HCT116 (cell line): Measurements from ENCODE around the gene OR8H1. TPM values are rescaled to one million over a fixed set of nuclear protein-coding genes. Genes with fewer than 3 reads are reported as not detected.

ENCODE experiments used
- ATAC-seq: fragments of 200-7000 bp; cut with Tn5 transposase; 2 replicates; pipeline ENCODE4 v1.9.1; 2020; ENCODE audit warnings: mild to moderate bottlenecking, moderate library complexity
- BruUV-seq: library from RNA; stranded (reverse); fragments of 400-500 nt; replicated peaks from 2 replicates; lab custom pipeline; 2021; lab: Mats Ljungman, UMichigan
- CTCF ChIA-PET: fragments of 300-600 bp; sonication (Branson Sonifier 250); formaldehyde crosslinking; loops from one replicate; lab custom pipeline; 2021; ENCODE audit warnings: antibody characterized with exemption; lab: Charles Lee
- POLR2A ChIA-PET: fragments of 300-600, 350-600 bp; sonication (Branson Sonifier 250); formaldehyde crosslinking; loops from one replicate; lab custom pipeline; 2021; ENCODE audit warnings: antibody characterized with exemption; lab: Charles Lee
- RAD21 ChIA-PET, 2 experiments: fragments of 300-600 bp; sonication (Branson Sonifier 250); formaldehyde crosslinking; loops; one replicate each; lab custom pipeline; 2023; ENCODE audit warnings: low total read pairs in 2 of 2; ENCODE audit not compliant: uncharacterized antibody in 2 of 2, unreplicated experiment in 2 of 2, low non-redundant PET in 1 of 2; lab: Charles Lee
- DNase-seq: peaks from one replicate; pipeline ENCODE4 v3.0.0-alpha.2; 2010; ENCODE audit warnings: low read depth, low spot score
- H2AFZ ChIP-seq: fragments of 200-600 bp; shearing (Covaris generic), sonication (generic); 2 replicates; pipeline ENCODE4 v1.6.1; 2017; ENCODE audit warnings: low read depth, mixed run types, mixed read lengths, antibody characterized with exemption, low read length; ENCODE audit not compliant: poor library complexity, severe bottlenecking
- H3K27ac ChIP-seq: 2 replicates; pipeline ENCODE4 v1.5.1; 2012; ENCODE audit warnings: low read depth, low read length
- H3K27me3 ChIP-seq: fragments of 200-600 bp; sonication (generic); 2 replicates; pipeline ENCODE4 v1.6.1; 2016; ENCODE audit warnings: mixed run types, low read length, mixed read lengths; ENCODE audit not compliant: insufficient read depth
- H3K36me3 ChIP-seq, 2 experiments: fragments of 200-500 bp in 1 of 2; fragments of 200-600 bp in 1 of 2; sonication (Bioruptor generic) in 1 of 2; sonication (generic) in 1 of 2; 2 replicates each; pipeline versions ENCODE4 v1.5.1 to v1.6.1; 2014 to 2016; ENCODE audit warnings: low read length in 2 of 2, inconsistent platforms in 1 of 2, mixed read lengths in 1 of 2, mixed run types in 1 of 2; ENCODE audit not compliant: insufficient read depth in 2 of 2, control insufficient read depth in 1 of 2
- H3K4me1 ChIP-seq, 2 experiments: fragments of 200-600 bp in 1 of 2; sonication (generic) in 1 of 2; 2 replicates each; pipeline versions ENCODE4 v1.5.1 to v1.6.1; 2012 to 2017; ENCODE audit warnings: low read length in 2 of 2, inconsistent platforms in 1 of 2, mild to moderate bottlenecking in 1 of 2, mixed read lengths in 1 of 2, mixed run types in 1 of 2, moderate library complexity in 1 of 2; ENCODE audit not compliant: insufficient read depth in 2 of 2, control insufficient read depth in 1 of 2
- H3K4me2 ChIP-seq: fragments of 200-600 bp; sonication (generic); 2 replicates; pipeline ENCODE4 v1.6.1; 2017; ENCODE audit warnings: mixed run types, low read length, mixed read lengths
- H3K4me3 ChIP-seq, 2 experiments: fragments of 200-600 bp in 1 of 2; sonication (generic) in 1 of 2; replicated peaks in 1 of 2; 2 replicates each; pipeline ENCODE4 v1.5.1; 2011 to 2016; ENCODE audit warnings: low read length in 2 of 2, control low read depth in 1 of 2, low read depth in 1 of 2, mild to moderate bottlenecking in 1 of 2, mixed read lengths in 1 of 2, mixed run types in 1 of 2
- H3K79me2 ChIP-seq: fragments of 200-600 bp; sonication (generic); 2 replicates; pipeline ENCODE4 v1.6.1; 2017; ENCODE audit warnings: mild to moderate bottlenecking, mixed run types, low read length, moderate library complexity, mixed read lengths; ENCODE audit not compliant: insufficient read depth
- H3K9ac ChIP-seq: fragments of 200-600 bp; sonication (generic); 2 replicates; pipeline ENCODE4 v1.6.1; 2016; ENCODE audit warnings: low read length, mixed read lengths
- H3K9me2 ChIP-seq: fragments of 200-600 bp; sonication (generic), shearing (Covaris generic); 2 replicates; pipeline ENCODE4 v1.6.1; 2017; ENCODE audit warnings: mixed run types, mild to moderate bottlenecking, moderate library complexity; ENCODE audit not compliant: insufficient read depth
- H3K9me3 ChIP-seq, 2 experiments: fragments of 200-500 bp in 1 of 2; fragments of 200-600 bp in 1 of 2; sonication (Bioruptor generic) in 1 of 2; sonication (generic) in 1 of 2; 2 replicates each; pipeline ENCODE4 v1.6.1; 2014 to 2017; ENCODE audit warnings: low read length in 2 of 2, mixed read lengths in 2 of 2, inconsistent platforms in 1 of 2, low read depth in 1 of 2, mild to moderate bottlenecking in 1 of 2, mixed run types in 1 of 2, moderate library complexity in 1 of 2; ENCODE audit not compliant: control insufficient read depth in 1 of 2, insufficient read depth in 1 of 2
- H4K20me1 ChIP-seq: fragments of 200-600 bp; sonication (generic), shearing (Covaris generic); 2 replicates; pipeline ENCODE4 v1.6.1; 2017; ENCODE audit warnings: mixed run types, mild to moderate bottlenecking, moderate library complexity; ENCODE audit not compliant: insufficient read depth
- CBX3 ChIP-seq: IDR thresholded peaks from 2 replicates; pipeline ENCODE4 v1.6.1; 2012; ENCODE audit warnings: low read depth
- CEBPB ChIP-seq: IDR thresholded peaks from 2 replicates; pipeline ENCODE4 v1.6.1; 2012; ENCODE audit warnings: low read depth
- ELF1 ChIP-seq: IDR thresholded peaks from 2 replicates; pipeline ENCODE4 v1.6.1; 2012; ENCODE audit warnings: low read depth, borderline replicate concordance
- EZH2 ChIP-seq: fragments of 200-600 bp; sonication (generic); IDR thresholded peaks from 2 replicates; pipeline ENCODE4 v1.6.1; 2017; ENCODE audit warnings: antibody characterized with exemption, mixed run types
- EZH2phosphoT487 ChIP-seq: fragments of 200-600 bp; IDR thresholded peaks from 2 replicates; pipeline ENCODE4 v1.6.1; 2018; ENCODE audit warnings: antibody characterized with exemption, borderline replicate concordance
- FOSL1 ChIP-seq: IDR thresholded peaks from 2 replicates; pipeline ENCODE4 v1.6.1; 2012; ENCODE audit warnings: low read depth
- JUND ChIP-seq: IDR thresholded peaks from 2 replicates; pipeline ENCODE4 v1.6.1; 2012
- POLR2AphosphoS5 ChIP-seq: IDR thresholded peaks from 2 replicates; pipeline ENCODE4 v1.6.1; 2011; ENCODE audit warnings: mild to moderate bottlenecking, low read depth, low read length, moderate library complexity
- RAD21 ChIP-seq: IDR thresholded peaks from 2 replicates; pipeline ENCODE4 v1.6.1; 2012; ENCODE audit warnings: low read depth, mild to moderate bottlenecking
- SP1 ChIP-seq: IDR thresholded peaks from 2 replicates; pipeline ENCODE4 v1.6.1; 2012; ENCODE audit warnings: low read depth
- TCF7L2 ChIP-seq: IDR thresholded peaks from 2 replicates; pipeline ENCODE4 v1.7.0; 2011; ENCODE audit warnings: borderline replicate concordance, inconsistent platforms; ENCODE audit not compliant: insufficient read depth, insufficient read length; ENCODE audit errors: extremely low read depth
- ZFX ChIP-seq: fragments of 450-650 bp; IDR thresholded peaks from 2 replicates; pipeline ENCODE4 v1.6.1; 2017
- intact Hi-C: fragments of 100-400 bp; cut with micrococcal nuclease; formaldehyde crosslinking; loops from 2 replicates; pipeline ENCODE4 v1.10.0; 2022
- total RNA-seq: library from RNA; stranded (reverse); gene quantifications from one replicate; pipeline ENCODE4 v1.2.1, GENCODE V29; 2021; ENCODE audit not compliant: unreplicated experiment
- TF ChIP-seq, protein P1 (sequence below): IDR thresholded peaks from 2 replicates; pipeline ENCODE4 v1.6.1; 2012
- TF ChIP-seq, protein P2 (sequence below): IDR thresholded peaks from 2 replicates; pipeline ENCODE4 v1.6.1; 2012; ENCODE audit warnings: low read depth
- TF ChIP-seq, protein P3 (sequence below): IDR thresholded peaks from 2 replicates; pipeline ENCODE4 v1.6.1; 2011; ENCODE audit warnings: mild to moderate bottlenecking, low read length, moderate library complexity; ENCODE audit not compliant: insufficient replicate concordance; ENCODE audit errors: extremely low read depth
- TF ChIP-seq, protein P4 (sequence below), 3 experiments: fragments of 200-600 bp in 1 of 3; sonication (generic) in 1 of 3; IDR thresholded peaks in 2 of 3; conservative IDR thresholded peaks in 1 of 3; 2 replicates each; pipeline ENCODE4 v1.5.1; 2012 to 2017; ENCODE audit warnings: low read depth in 2 of 3, low read length in 2 of 3, antibody characterized with exemption in 1 of 3, borderline replicate concordance in 1 of 3, control low read depth in 1 of 3, mild to moderate bottlenecking in 1 of 3, mixed read lengths in 1 of 3, mixed run types in 1 of 3, moderate library complexity in 1 of 3; ENCODE audit not compliant: insufficient read depth in 1 of 3

Gene OR8H1
- total RNA-seq, 1 experiment from 2014 or later, result not detected

DNA sequence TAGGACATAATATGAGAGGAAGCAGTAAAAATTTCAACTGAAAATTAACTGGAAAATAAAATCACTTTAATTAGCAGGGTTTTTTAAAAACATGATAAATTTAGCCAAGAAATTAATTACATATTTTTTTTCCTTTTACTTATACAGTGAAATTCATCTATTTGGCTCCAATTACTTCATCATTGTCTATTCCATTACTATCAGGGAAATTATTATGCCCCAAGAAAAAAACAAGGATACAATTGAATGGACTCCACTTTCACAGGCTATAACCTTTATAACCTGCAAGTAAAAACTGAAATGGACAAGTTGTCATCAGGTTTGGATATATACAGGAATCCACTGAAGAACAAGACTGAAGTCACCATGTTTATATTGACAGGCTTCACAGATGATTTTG lies 40.1 kb downstream of the OR8H1 start, which contains the start of gene OR5T3:
Gene OR5T3 (plus strand): TSS at position 301 of the 400 bp plus-strand sequence. CDS start 0 bp downstream, at position 301.
- ChIA-PET CTCF (no interaction called here), RAD21 (no interaction called here), POLR2A (no interaction called here)
- no peak within 1 kb of the TSS for H3K4me3 ChIP-seq
- peaks cover 0 to 8% of the 10 kb centered on the region in 2 experiments; a peak in 2 of 4 replicates for H3K9me3 ChIP-seq
- BruUV-seq, result no TSS peak
- no peaks in the 10 kb centered on the region for H3K36me3 ChIP-seq
- no peak for ATAC-seq
- no peak for DNase-seq
- no peaks in the 10 kb centered on the region; the same call in 1 of the 2 replicates for H4K20me1 ChIP-seq
- no peak within 1 kb of the TSS for H2AFZ ChIP-seq
- no peak within 1 kb of the TSS for H3K4me2 ChIP-seq
- TF ChIP-seq RAD21 (no peak), ELF1 (no peak), FOSL1 (no peak), ZFX (no peak), SP1 (no peak), EZH2 (no peak), CBX3 (no peak), TCF7L2 (no peak), JUND (no peak), CEBPB (no peak), POLR2AphosphoS5 (no peak), EZH2phosphoT487 (no peak)
- TF ChIP-seq, protein P1, sequence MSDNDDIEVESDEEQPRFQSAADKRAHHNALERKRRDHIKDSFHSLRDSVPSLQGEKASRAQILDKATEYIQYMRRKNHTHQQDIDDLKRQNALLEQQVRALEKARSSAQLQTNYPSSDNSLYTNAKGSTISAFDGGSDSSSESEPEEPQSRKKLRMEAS, result no peak
- TF ChIP-seq, protein P2, sequence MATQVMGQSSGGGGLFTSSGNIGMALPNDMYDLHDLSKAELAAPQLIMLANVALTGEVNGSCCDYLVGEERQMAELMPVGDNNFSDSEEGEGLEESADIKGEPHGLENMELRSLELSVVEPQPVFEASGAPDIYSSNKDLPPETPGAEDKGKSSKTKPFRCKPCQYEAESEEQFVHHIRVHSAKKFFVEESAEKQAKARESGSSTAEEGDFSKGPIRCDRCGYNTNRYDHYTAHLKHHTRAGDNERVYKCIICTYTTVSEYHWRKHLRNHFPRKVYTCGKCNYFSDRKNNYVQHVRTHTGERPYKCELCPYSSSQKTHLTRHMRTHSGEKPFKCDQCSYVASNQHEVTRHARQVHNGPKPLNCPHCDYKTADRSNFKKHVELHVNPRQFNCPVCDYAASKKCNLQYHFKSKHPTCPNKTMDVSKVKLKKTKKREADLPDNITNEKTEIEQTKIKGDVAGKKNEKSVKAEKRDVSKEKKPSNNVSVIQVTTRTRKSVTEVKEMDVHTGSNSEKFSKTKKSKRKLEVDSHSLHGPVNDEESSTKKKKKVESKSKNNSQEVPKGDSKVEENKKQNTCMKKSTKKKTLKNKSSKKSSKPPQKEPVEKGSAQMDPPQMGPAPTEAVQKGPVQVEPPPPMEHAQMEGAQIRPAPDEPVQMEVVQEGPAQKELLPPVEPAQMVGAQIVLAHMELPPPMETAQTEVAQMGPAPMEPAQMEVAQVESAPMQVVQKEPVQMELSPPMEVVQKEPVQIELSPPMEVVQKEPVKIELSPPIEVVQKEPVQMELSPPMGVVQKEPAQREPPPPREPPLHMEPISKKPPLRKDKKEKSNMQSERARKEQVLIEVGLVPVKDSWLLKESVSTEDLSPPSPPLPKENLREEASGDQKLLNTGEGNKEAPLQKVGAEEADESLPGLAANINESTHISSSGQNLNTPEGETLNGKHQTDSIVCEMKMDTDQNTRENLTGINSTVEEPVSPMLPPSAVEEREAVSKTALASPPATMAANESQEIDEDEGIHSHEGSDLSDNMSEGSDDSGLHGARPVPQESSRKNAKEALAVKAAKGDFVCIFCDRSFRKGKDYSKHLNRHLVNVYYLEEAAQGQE, result no peak
- TF ChIP-seq, protein P3, sequence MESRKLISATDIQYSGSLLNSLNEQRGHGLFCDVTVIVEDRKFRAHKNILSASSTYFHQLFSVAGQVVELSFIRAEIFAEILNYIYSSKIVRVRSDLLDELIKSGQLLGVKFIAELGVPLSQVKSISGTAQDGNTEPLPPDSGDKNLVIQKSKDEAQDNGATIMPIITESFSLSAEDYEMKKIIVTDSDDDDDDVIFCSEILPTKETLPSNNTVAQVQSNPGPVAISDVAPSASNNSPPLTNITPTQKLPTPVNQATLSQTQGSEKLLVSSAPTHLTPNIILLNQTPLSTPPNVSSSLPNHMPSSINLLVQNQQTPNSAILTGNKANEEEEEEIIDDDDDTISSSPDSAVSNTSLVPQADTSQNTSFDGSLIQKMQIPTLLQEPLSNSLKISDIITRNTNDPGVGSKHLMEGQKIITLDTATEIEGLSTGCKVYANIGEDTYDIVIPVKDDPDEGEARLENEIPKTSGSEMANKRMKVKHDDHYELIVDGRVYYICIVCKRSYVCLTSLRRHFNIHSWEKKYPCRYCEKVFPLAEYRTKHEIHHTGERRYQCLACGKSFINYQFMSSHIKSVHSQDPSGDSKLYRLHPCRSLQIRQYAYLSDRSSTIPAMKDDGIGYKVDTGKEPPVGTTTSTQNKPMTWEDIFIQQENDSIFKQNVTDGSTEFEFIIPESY, result no peak
- TF ChIP-seq, protein P4, sequence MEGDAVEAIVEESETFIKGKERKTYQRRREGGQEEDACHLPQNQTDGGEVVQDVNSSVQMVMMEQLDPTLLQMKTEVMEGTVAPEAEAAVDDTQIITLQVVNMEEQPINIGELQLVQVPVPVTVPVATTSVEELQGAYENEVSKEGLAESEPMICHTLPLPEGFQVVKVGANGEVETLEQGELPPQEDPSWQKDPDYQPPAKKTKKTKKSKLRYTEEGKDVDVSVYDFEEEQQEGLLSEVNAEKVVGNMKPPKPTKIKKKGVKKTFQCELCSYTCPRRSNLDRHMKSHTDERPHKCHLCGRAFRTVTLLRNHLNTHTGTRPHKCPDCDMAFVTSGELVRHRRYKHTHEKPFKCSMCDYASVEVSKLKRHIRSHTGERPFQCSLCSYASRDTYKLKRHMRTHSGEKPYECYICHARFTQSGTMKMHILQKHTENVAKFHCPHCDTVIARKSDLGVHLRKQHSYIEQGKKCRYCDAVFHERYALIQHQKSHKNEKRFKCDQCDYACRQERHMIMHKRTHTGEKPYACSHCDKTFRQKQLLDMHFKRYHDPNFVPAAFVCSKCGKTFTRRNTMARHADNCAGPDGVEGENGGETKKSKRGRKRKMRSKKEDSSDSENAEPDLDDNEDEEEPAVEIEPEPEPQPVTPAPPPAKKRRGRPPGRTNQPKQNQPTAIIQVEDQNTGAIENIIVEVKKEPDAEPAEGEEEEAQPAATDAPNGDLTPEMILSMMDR (IDR thresholded peaks at IDR 0.05 in 2 of 3, conservative IDR thresholded peaks at IDR 0.05 in 1 of 3; ENCODE audit: borderline replicate concordance in 1 of 3, insufficient read depth in 1 of 3, low read depth in 2 of 3, low read length in 2 of 3), result no peak
- H3K27me3 ChIP-seq, result no peaks in the 10 kb centered on the region
- no peaks in the 10 kb centered on the region for H3K4me1 ChIP-seq
- H3K9ac ChIP-seq, result no peak within 1 kb of the TSS
- no peaks in the 10 kb centered on the region for H3K79me2 ChIP-seq
- intact Hi-C loops, result no loop called here
- no peaks in the 10 kb centered on the region for H3K9me2 ChIP-seq
- no peak within 1 kb of the TSS for H3K27ac ChIP-seq
